H54 (cell line): ENCODE data around the gene GORASP1.

Source experiments
- DNase-seq: peaks from one replicate; pipeline ENCODE4 v3.0.0; 2011; ENCODE audit warnings: low spot score, mixed read lengths; ENCODE audit not compliant: insufficient read length
- FAIRE-seq: peaks from 3 replicates; lab custom pipeline; 2011; peaks lifted over from hg19 to GRCh38; lab: Jason Lieb, UNC
- POLR2A ChIP-seq: IDR thresholded peaks from 2 replicates; pipeline ENCODE4 v1.6.1; 2011; ENCODE audit warnings: low read depth, mild to moderate bottlenecking, low read length

The GORASP1 gene

DNA sequence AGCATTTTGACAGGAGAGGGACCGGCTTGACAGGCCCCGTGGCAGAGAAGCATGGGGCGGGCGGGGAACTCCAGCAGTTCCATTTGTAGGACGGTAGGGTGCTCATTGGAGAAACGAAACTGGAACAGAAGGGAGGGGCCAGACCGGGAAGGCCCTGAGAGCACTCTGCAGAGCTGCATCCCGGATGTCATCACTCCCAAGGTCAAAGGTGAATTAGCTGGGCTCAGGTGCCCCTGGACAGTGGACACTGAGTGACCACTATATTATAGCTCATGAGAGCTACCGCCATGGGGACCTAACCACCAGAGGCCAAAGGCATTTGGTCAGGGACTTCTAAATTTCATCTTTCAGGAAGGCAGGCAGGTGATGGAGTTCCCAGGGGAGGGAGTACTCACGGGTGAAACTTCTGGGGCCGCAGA, 38.7 kb upstream of the GORASP1 start:
- no peak for TF ChIP-seq POLR2A
- FAIRE-seq (no peak), DNase-seq (no peak)

DNA sequence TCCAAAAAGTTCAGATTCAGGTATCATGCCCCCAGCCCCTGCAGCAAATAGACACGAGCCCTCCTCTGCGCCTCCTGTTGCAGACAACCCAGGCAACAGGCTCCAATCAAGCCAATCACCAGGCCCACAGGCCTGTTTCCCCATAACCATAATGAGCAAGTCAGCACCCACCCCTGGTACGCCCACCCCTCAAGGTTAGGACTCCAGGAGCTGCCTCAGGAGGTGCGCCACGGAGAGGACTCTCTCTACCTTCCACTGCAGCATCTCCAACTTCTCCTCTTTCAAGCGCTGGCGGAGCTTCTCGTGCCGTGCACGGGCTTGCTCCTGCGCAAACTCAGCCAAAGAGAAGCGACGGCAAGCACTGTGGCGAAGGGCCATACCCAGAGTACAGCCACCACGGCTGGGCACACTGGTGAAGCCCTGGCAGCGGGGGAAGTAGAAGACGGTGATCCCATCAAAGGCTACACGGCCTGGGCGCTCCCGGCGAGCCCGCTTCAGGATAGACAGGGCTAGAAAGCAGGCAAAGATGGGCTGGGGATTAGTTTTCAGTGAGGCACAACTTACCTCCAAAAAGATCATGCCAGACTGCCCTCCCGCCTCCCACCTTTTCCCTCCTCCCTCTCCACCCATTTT, 37.4 kb upstream of the GORASP1 start:
- FAIRE-seq (no peak), DNase-seq (no peak)
- no peak for TF ChIP-seq POLR2A

DNA sequence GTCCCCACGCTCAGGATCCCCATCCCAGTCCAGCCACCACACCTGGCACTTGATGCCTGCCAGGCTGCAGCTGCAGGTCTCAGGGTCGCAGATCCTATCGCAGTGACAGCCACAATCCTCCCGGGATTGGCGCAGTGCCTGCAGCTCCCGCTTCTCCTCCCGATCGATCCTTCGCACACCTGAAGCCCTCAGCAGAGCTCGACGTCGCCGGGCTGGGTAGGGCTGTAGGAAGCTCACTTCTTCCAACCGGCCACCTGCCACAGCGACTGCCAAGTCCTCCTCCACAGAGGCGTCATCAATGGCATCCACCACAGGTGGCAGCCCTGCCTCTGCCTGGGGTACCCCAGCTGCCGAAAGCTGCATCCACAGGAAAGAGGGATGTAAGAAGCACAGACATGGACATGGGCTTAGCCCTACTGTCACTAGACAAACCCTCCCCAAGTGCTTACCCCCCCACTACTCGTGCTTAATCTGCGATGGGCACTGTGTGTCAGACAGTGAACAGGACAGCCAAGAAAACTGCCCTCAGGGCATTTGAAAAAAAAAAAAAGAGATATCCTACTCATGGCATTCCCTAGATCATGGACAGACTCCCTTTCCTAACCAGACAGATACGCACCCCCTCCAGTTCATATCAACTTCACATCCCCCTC, 36.8 kb upstream of the GORASP1 start:
- FAIRE-seq (no peak), DNase-seq (no peak)
- TF ChIP-seq POLR2A = no peak

DNA sequence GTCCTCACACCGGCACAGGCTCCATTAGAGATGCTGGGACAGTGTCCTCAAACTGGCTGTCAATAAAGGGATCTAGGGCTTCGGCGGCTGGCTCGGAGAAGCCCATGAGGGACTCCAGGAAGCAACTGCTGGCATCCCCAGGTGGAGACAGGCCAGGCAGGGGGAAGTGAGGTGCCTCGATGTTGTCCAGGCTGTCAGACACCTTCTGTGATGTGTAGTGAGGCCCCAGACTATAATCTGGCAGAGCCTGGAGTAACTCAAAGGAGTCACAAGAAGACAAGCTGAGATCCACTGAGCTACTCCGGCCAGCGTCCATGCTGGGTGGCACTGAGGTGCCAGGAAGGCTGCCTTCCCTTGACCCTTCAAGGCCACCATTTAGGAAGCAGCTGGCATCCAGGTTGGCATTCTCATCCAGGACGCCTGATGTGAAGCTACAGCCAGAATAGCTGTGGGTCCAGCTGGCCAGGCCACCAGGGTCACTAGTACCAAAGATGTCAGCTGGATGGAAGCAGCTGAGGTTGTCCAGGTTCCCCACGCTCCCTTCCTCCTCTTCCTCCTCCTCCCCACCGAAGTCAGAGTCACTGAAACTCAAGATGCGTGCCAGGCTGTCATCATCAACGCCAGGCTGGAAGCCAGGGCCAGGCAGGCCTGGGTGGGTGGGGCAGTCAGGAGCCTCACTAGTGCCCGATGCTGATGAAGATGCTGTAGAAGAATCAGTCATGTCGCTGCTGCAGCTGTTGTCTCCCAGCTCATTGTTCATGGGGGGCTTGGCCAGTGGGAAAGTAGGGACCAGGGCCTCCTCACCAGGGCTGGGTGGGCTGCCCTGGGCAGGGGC, 35.8 kb upstream of the GORASP1 start:
- TF ChIP-seq POLR2A = no peak
- FAIRE-seq (no peak), DNase-seq (no peak)

DNA sequence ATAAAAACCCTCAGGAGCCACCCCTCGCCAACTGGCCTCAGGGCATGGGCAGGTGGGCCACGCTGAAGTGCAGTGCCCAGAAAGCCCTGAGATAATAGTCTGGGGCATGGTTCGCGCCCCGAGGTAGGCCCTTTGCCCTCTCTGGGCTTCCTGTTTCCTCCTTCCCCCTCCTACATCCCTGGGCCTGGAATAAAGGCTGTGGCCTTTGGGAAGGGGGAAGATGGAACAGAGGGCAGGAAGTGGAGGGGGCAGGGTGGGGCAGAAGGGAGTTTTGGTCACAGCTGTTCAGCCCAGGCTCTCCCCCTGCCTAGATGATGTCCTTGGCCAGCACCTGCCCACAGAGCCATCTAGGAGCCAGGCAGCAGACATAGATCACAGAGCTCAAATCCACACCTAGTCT, 34.6 kb upstream of the GORASP1 start:
- FAIRE-seq (no peak), DNase-seq (no peak)
- TF ChIP-seq POLR2A = no peak

DNA sequence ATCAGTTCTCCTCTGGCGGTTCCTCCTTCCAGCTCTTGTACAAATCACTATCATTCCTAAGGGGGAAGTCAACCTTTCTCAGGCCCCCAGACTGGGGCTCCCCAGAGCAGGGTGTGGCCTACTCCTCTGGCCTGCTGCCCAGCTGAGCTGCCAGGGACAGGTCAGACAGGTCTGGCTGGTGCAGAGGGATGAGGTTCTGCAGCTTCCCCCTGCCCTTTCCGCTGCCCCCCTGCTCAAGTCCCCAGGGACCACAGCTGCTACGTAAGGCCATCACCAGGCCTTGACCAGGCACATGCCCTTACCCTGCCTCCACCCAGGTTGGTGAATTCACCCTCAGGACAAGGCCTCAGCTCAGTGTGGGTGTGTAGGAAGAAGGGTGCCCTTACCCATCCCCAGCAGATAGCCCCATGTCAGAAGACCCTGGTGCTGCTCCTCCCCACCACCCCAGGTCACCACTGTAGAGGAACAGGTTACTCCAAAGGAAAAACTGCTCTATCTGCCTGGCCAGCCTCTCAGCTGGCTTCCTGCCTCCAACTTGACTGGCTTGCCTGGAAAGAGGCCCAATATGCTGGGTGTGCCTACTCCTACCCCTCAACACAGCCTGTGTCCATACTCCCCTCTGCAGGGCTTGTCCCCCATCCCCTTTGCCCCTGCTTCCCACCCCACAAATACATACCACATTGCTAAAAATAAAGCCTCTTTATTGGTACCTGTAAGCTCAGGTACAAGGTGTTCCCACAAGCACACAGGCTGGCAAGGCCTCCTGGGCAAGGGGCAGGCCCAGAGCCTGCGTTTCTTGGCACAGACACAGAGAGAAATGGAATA, 34.0 kb upstream of the GORASP1 start:
- no peak for TF ChIP-seq POLR2A
- no peak for FAIRE-seq

GRCh38 chr3:39140341-39140971, 33.0 kb upstream of the GORASP1 start:
- DNase-seq (no peak), FAIRE-seq (no peak)
- no peak for TF ChIP-seq POLR2A

More for the DNA sequence above, 34.0 kb upstream of the GORASP1 start:
- DNase-seq = no peak

GRCh38 chr3:39139442-39139841, 32.0 kb upstream of the GORASP1 start:
- no peak for FAIRE-seq
- TF ChIP-seq POLR2A = no peak
- DNase-seq = no peak

DNA sequence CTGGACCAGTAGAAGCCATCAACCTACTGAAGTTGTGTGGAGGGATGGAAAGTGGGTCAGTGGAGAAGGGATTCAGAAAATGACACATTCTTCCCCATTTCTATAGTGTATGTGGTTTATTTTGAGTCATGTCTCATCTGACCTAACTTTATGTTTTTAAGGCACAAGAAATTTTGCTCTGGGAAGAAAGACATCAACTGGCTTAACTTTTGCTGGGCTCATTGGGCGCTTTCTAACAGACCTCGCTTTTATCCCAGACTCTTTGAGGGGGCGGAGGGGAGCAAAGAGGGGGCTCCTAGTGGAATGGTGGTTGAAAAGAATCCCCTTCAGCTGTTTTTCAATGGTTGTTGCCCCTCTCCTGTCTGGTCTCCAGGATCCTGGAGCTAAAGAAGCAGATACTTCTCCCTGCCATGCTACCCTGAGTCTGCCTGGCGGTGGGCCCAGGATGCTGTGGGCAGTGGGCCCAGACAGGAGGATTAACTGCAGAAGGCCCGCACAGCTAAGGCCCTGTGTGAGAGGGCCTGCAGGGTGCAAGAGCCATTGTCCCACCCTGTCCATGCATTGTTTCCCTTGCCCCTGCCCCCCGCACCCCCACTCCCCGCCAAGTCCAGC, 31.5 kb upstream of the GORASP1 start:
- FAIRE-seq (no peak), DNase-seq (no peak)
- no peak for TF ChIP-seq POLR2A

- no peak for DNase-seq
- TF ChIP-seq POLR2A = no peak
- no peak for FAIRE-seq
Observed at GRCh38 chr3:39137991-39138803, 30.8 kb upstream of the GORASP1 start.

DNA sequence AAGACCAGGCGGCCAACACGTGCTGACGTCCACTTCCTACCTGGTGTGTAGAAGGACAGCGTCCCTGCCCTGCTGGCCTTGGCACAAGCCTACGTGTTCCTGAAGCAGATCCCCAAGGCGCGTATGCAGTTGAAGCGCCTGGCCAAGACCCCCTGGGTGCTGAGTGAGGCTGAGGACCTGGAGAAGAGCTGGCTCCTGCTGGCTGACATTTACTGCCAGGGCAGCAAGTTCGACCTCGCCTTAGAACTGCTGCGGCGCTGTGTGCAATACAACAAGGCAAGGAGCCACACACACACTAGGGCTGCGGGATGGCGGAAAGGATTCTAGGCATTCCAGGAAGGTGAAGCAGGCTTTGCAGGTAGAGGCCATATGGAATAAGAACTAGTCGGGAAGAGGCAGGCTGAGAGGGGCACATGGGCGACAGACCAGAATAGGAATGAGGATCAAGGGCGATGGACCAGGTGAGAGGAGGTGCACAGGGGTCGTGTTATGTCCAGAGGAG, 30.1 kb upstream of the GORASP1 start:
- DNase-seq (no peak), FAIRE-seq (no peak)
- TF ChIP-seq POLR2A = no peak
